ENCODE results near the gene RUSF1. TPM values are rescaled to one million over a fixed set of nuclear protein-coding genes. Genes with fewer than 3 reads are reported as not detected.

RUSF1 gene
- total and polyA plus RNA-seq, 9 of the 15 experiments (the other 6 are each of a cell fraction or from before 2014, with no cell fraction given): 0.80 to 52.8 (median 27.6) TPM

DNA sequence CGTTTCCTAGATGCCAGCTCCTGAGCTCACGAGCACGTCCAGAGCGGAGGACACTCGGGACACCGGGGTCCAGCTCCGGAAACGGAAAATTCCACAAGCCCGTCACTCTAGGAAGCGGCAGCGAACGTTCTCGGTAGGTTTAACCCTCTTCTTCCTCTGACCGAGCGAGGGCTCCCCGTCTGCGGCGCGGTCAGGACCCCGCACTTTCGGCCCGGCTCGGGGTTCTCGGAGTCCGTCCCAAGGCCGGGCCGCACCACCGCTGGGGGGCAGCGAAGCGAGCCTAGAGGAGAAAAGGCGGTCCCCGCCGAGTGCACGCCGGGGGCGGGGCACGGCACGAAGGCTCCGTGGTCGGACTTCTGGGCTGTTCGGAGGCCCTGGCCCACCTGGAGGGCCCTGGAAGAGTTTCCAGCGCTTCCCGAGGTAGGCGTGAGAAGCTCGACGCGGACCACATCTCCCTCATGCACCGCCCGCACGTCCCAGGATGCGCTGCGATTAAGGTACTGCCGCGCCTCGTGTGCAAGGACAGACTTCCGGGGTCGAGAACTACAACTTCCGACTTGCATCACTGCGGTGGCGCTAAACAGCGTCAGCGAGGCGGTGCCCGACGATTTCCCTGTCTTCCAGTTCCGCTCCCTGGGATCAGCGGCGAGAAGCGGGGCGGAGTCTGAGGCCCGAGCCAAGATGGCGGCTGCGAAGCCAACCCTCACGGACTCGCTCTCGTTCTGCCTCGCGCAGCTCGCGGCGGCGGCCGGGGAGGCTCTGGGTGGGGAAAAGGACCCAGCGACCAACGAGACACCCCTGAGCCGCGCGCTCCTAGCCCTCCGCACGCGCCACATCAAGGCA lies 49.1 kb downstream of the RUSF1 start, which contains the start of gene ARMC5 (continued):
- TF ChIP-seq, protein P1, sequence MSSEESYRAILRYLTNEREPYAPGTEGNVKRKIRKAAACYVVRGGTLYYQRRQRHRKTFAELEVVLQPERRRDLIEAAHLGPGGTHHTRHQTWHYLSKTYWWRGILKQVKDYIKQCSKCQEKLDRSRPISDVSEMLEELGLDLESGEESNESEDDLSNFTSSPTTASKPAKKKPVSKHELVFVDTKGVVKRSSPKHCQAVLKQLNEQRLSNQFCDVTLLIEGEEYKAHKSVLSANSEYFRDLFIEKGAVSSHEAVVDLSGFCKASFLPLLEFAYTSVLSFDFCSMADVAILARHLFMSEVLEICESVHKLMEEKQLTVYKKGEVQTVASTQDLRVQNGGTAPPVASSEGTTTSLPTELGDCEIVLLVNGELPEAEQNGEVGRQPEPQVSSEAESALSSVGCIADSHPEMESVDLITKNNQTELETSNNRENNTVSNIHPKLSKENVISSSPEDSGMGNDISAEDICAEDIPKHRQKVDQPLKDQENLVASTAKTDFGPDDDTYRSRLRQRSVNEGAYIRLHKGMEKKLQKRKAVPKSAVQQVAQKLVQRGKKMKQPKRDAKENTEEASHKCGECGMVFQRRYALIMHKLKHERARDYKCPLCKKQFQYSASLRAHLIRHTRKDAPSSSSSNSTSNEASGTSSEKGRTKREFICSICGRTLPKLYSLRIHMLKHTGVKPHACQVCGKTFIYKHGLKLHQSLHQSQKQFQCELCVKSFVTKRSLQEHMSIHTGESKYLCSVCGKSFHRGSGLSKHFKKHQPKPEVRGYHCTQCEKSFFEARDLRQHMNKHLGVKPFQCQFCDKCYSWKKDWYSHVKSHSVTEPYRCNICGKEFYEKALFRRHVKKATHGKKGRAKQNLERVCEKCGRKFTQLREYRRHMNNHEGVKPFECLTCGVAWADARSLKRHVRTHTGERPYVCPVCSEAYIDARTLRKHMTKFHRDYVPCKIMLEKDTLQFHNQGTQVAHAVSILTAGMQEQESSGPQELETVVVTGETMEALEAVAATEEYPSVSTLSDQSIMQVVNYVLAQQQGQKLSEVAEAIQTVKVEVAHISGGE (CRISPR knock-in tag; IDR thresholded peaks at IDR 0.05): peak in 1 of 3 experiments; percentile 83; a peak in 2 of 6 replicates
- TF ChIP-seq SMC3 (conservative IDR thresholded peaks at IDR 0.05; ENCODE audit: insufficient read depth, low read depth, low read length) (no peak), MTA3 (IDR thresholded peaks at IDR 0.05; ENCODE audit: borderline replicate concordance) (peak; percentile 90), FOXJ2 (tag; IDR thresholded peaks at IDR 0.05) (peak; percentile 48), ZNF668 (CRISPR knock-in tag; IDR thresholded peaks at IDR 0.05) (0 out of 2 replicates have a peak, but pooled peaks have one; percentile 41), GABPB2 (CRISPR knock-in tag; conservative IDR thresholded peaks at IDR 0.05) (no peak), LCOR (CRISPR knock-in tag; IDR thresholded peaks at IDR 0.05) (peak; percentile 90), ZNF830 (CRISPR knock-in tag; IDR thresholded peaks at IDR 0.05) (0 out of 2 replicates have a peak, but pooled peaks have one; percentile 65), SIX5 (IDR thresholded peaks at IDR 0.05; ENCODE audit: borderline replicate concordance in 1 of 2, insufficient read depth in 1 of 2, low read depth in 1 of 2, low read length in 2 of 2) (peak; percentile 79 to 80), RAD51 (IDR thresholded peaks at IDR 0.05; ENCODE audit: borderline replicate concordance, low read depth) (no peak), PTTG1 (tag; IDR thresholded peaks at IDR 0.05; ENCODE audit: low read depth) (no peak), TFAM (CRISPR knock-in tag; conservative IDR thresholded peaks at IDR 0.05) (no peak), POLR3G (IDR thresholded peaks at IDR 0.05; ENCODE audit: extremely low read depth, insufficient read length, insufficient replicate concordance) (no peak), SIN3A (IDR thresholded peaks at IDR 0.05; ENCODE audit: borderline replicate concordance in 2 of 2, control insufficient read depth in 1 of 2, low read depth in 2 of 2, low read length in 2 of 2) (peak; percentile 40 to 87; a peak in 3 of 4 replicates)
- TF ChIP-seq, protein P2, sequence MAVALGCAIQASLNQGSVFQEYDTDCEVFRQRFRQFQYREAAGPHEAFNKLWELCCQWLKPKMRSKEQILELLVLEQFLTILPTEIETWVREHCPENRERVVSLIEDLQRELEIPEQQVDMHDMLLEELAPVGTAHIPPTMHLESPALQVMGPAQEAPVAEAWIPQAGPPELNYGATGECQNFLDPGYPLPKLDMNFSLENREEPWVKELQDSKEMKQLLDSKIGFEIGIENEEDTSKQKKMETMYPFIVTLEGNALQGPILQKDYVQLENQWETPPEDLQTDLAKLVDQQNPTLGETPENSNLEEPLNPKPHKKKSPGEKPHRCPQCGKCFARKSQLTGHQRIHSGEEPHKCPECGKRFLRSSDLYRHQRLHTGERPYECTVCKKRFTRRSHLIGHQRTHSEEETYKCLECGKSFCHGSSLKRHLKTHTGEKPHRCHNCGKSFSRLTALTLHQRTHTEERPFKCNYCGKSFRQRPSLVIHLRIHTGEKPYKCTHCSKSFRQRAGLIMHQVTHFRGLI (CRISPR knock-in tag; IDR thresholded peaks at IDR 0.05): no peak
- TF ChIP-seq, protein P3, sequence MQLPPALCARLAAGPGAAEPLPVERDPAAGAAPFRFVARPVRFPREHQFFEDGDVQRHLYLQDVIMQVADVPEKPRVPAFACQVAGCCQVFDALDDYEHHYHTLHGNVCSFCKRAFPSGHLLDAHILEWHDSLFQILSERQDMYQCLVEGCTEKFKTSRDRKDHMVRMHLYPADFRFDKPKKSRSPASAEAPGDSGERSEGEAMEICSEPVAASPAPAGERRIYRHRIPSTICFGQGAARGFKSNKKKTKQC (CRISPR knock-in tag; IDR thresholded peaks at IDR 0.05): 0 out of 2 replicates have a peak, but pooled peaks have one; percentile 20
- TF ChIP-seq, protein P4, sequence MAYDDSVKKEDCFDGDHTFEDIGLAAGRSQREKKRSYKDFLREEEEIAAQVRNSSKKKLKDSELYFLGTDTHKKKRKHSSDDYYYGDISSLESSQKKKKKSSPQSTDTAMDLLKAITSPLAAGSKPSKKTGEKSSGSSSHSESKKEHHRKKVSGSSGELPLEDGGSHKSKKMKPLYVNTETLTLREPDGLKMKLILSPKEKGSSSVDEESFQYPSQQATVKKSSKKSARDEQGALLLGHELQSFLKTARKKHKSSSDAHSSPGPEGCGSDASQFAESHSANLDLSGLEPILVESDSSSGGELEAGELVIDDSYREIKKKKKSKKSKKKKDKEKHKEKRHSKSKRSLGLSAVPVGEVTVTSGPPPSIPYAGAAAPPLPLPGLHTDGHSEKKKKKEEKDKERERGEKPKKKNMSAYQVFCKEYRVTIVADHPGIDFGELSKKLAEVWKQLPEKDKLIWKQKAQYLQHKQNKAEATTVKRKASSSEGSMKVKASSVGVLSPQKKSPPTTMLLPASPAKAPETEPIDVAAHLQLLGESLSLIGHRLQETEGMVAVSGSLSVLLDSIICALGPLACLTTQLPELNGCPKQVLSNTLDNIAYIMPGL (CRISPR knock-in tag; IDR thresholded peaks at IDR 0.05): peak; percentile 90

All from K562 (cell line).